Spinal cord (tissue), 10 donors: ENCODE results near the gene PRKCA. TPM values are rescaled to one million over a fixed set of nuclear protein-coding genes. Genes with fewer than 3 reads are reported as not detected.

Source experiments
- DNase-seq, 6 donors: peaks; one replicate each; pipeline versions ENCODE4 v3.0.0 to v3.0.0-alpha.2; 2013 to 2015; ENCODE audit warnings: low spot score in 6 of 6, low read depth in 4 of 6
- H3K27ac ChIP-seq: one replicate; pipeline ENCODE4 v1.5.1; 2013; ENCODE audit warnings: low read depth, low read length, control low read depth
- H3K27me3 ChIP-seq: one replicate; pipeline ENCODE4 v1.6.1; 2013; ENCODE audit warnings: low read length; ENCODE audit not compliant: control insufficient read depth, insufficient read depth
- H3K36me3 ChIP-seq: one replicate; pipeline ENCODE4 v1.6.1; 2013; ENCODE audit warnings: low read length; ENCODE audit not compliant: control insufficient read depth, insufficient read depth
- H3K4me1 ChIP-seq: one replicate; pipeline ENCODE4 v1.6.1; 2013; ENCODE audit warnings: low read length; ENCODE audit not compliant: control insufficient read depth, insufficient read depth
- H3K4me3 ChIP-seq: one replicate; pipeline ENCODE4 v1.5.1; 2013; ENCODE audit warnings: low read depth, low read length, control low read depth
- H3K9me3 ChIP-seq: one replicate; pipeline ENCODE4 v1.6.1; 2013; ENCODE audit warnings: low read length; ENCODE audit not compliant: control insufficient read depth, insufficient read depth
- WGBS: methylation state at CpG from one replicate; pipeline ENCODE4 v1.1.5; 2013; ENCODE audit warnings: missing lambda C conversion rate; ENCODE audit not compliant: insufficient coverage; 5-methylcytosine and 5-hydroxymethylcytosine counted together
- polyA plus RNA-seq, 2 donors: library from polyadenylated mRNA; unstranded; fragments of 120-200 nt; gene quantifications; one replicate each; pipeline ENCODE4 v1.2.1, GENCODE V29; 2013; ENCODE audit not compliant: insufficient read length in 2 of 2
- total RNA-seq, 2 donors: library from RNA; depleted of rRNA in 1 of 2; stranded (reverse); fragments of 120-200 nt in 1 of 2; fragments of >200 nt in 1 of 2; gene quantifications; one replicate each; pipeline versions ENCODE4 v1.2.3 to v1.2.4, GENCODE V29; 2013 to 2014
- donor health status: healthy.

PRKCA gene
- total and polyA plus RNA-seq, 4 donors, result 42.4 to 51.3 (median 48.2) TPM

- peak in 4 of 6 donors; percentile 36 to 87 (median 72) for DNase-seq
- Histone ChIP-seq H3K27me3 (no peaks in the 10 kb centered on the region), H3K9me3 (no peaks in the 10 kb centered on the region), H3K27ac (peak overlapping the region; percentile 78), H3K36me3 (no peaks in the 10 kb centered on the region), H3K4me3 (peak overlapping the region; percentile 65), H3K4me1 (peaks cover 15% of the 10 kb centered on the region)
- under 1% methylated on average over 82 of the region's 91 CpGs for WGBS
These were observed 581 bp downstream of the PRKCA start for GRCh38 chr17:66302761-66303626.

GRCh38 chr17:66304304-66305174, 2.1 kb downstream of the PRKCA start:
- DNase-seq, result peak in 3 of 6 donors; percentile 28 to 49 (median 41)
- H3K27me3 ChIP-seq, result no peaks in the 10 kb centered on the region
- H3K27ac ChIP-seq, result peak overlapping the region; percentile 78
- H3K4me1 ChIP-seq, result peaks cover 15% of the 10 kb centered on the region
- peak overlapping the region; percentile 65 for H3K4me3 ChIP-seq
- H3K36me3 ChIP-seq, result no peaks in the 10 kb centered on the region
- H3K9me3 ChIP-seq, result no peaks in the 10 kb centered on the region
- WGBS, result 24% methylated on average over 7 of the region's 14 CpGs

GRCh38 chr17:66306446-66306845, 4.0 kb downstream of the PRKCA start:
- H3K27ac ChIP-seq, result peak overlapping the region; percentile 49
- no CpG with 5 or more reads among the region's 5 CpGs for WGBS
- H3K4me3 ChIP-seq, result no peak overlapping the region
- peaks cover 17% of the 10 kb centered on the region for H3K4me1 ChIP-seq
- H3K36me3 ChIP-seq, result no peaks in the 10 kb centered on the region
- DNase-seq, result no peak
- H3K9me3 ChIP-seq, result no peaks in the 10 kb centered on the region
- no peaks in the 10 kb centered on the region for H3K27me3 ChIP-seq

- H3K9me3 ChIP-seq, result no peaks in the 10 kb centered on the region
- no peak overlapping the region for H3K4me3 ChIP-seq
- H3K36me3 ChIP-seq, result no peaks in the 10 kb centered on the region
- DNase-seq, result no peak
- peak overlapping the region; percentile 49 for H3K27ac ChIP-seq
- peaks cover 13% of the 10 kb centered on the region for H3K4me1 ChIP-seq
- no peaks in the 10 kb centered on the region for H3K27me3 ChIP-seq
- WGBS, result no CpG with 5 or more reads among the region's 2 CpGs
These were observed 4.8 kb downstream of the PRKCA start for GRCh38 chr17:66307257-66307656.

GRCh38 chr17:66308856-66309255, 6.4 kb downstream of the PRKCA start:
- H3K27ac ChIP-seq, result peak overlapping the region; percentile 29
- no peaks in the 10 kb centered on the region for H3K27me3 ChIP-seq
- WGBS, result no CpG with 5 or more reads among the region's 2 CpGs
- no peaks in the 10 kb centered on the region for H3K9me3 ChIP-seq
- peaks cover 7% of the 10 kb centered on the region for H3K4me1 ChIP-seq
- DNase-seq, result no peak
- H3K4me3 ChIP-seq, result no peak overlapping the region
- no peaks in the 10 kb centered on the region for H3K36me3 ChIP-seq

- Histone ChIP-seq H3K4me3 (no peak overlapping the region), H3K9me3 (no peaks in the 10 kb centered on the region), H3K4me1 (peaks cover 3% of the 10 kb centered on the region), H3K27ac (peak overlapping the region; percentile 88), H3K36me3 (no peaks in the 10 kb centered on the region), H3K27me3 (no peaks in the 10 kb centered on the region)
- peak in 3 of 6 donors; percentile 33 to 86 (median 76) for DNase-seq
- 14% methylated on average over 1 of the region's 4 CpGs for WGBS
These were observed 7.4 kb downstream of the PRKCA start for GRCh38 chr17:66309793-66310192.

GRCh38 chr17:66310528-66311148, 8.2 kb downstream of the PRKCA start:
- Histone ChIP-seq H3K27me3 (no peaks in the 10 kb centered on the region), H3K36me3 (no peaks in the 10 kb centered on the region), H3K4me1 (peaks cover 3% of the 10 kb centered on the region), H3K9me3 (no peaks in the 10 kb centered on the region), H3K4me3 (no peak overlapping the region), H3K27ac (peak overlapping the region; percentile 88)
- no peak for DNase-seq
- WGBS, result 70% methylated on average over 5 of the region's 7 CpGs

GRCh38 chr17:66312912-66313311, 10.5 kb downstream of the PRKCA start:
- DNase-seq, result no peak
- Histone ChIP-seq H3K9me3 (no peaks in the 10 kb centered on the region), H3K4me1 (peaks cover 3% of the 10 kb centered on the region), H3K27me3 (no peaks in the 10 kb centered on the region), H3K4me3 (no peak overlapping the region), H3K36me3 (no peaks in the 10 kb centered on the region), H3K27ac (no peak overlapping the region)
- 100% methylated on average over 2 of the region's 8 CpGs for WGBS

- H3K4me1 ChIP-seq, result peaks cover 3% of the 10 kb centered on the region
- no peak for DNase-seq
- H3K9me3 ChIP-seq, result no peaks in the 10 kb centered on the region
- H3K36me3 ChIP-seq, result no peaks in the 10 kb centered on the region
- H3K4me3 ChIP-seq, result no peak overlapping the region
- H3K27me3 ChIP-seq, result no peaks in the 10 kb centered on the region
- no peak overlapping the region for H3K27ac ChIP-seq
These were observed 10.9 kb downstream of the PRKCA start for GRCh38 chr17:66313325-66313724.
